ENCODE measurements around the gene SMPDL3A.

Gene SMPDL3A

GRCh38 chr6:122780114-122780513, 8.9 kb upstream of the SMPDL3A start:
- H3K9ac ChIP-seq (ENCODE audit: low read depth, low read length) = no peak overlapping the region
- no peak overlapping the region for H3K27ac ChIP-seq (ENCODE audit: low read length)
- no peak for ATAC-seq (ENCODE audit: insufficient read depth, low read depth)
- no peak overlapping the region for H2AFZ ChIP-seq (ENCODE audit: low read depth, low read length)
- no peak for DNase-seq
- no peak overlapping the region for H3K4me3 ChIP-seq (ENCODE audit: low read depth in 1 of 2, low read length in 2 of 2)
- no peaks in the 10 kb centered on the region for H3K4me1 ChIP-seq (ENCODE audit: insufficient read depth, low read length)
- TF ChIP-seq EZH2 (IDR thresholded peaks at IDR 0.05; ENCODE audit: borderline replicate concordance, low read depth, low read length, severe bottlenecking) (no peak), CTCF (IDR thresholded peaks at IDR 0.05; ENCODE audit: borderline replicate concordance, extremely low read depth, low read length, poor library complexity, severe bottlenecking) (no peak)
- H3K27me3 ChIP-seq (ENCODE audit: insufficient read depth, low read length, poor library complexity) = peaks cover 19% of the 10 kb centered on the region
- H4K20me1 ChIP-seq (ENCODE audit: insufficient read depth, low read length) = no peaks in the 10 kb centered on the region
- no peaks in the 10 kb centered on the region for H3K79me2 ChIP-seq (ENCODE audit: insufficient read depth, low read length)
- no peak overlapping the region for H3K4me2 ChIP-seq (ENCODE audit: insufficient read depth, low read length)
- H3K36me3 ChIP-seq (ENCODE audit: insufficient read depth, low read length) = no peaks in the 10 kb centered on the region
- no peaks in the 10 kb centered on the region for H3K9me3 ChIP-seq (ENCODE audit: insufficient read depth, low read length, severe bottlenecking)

DNA sequence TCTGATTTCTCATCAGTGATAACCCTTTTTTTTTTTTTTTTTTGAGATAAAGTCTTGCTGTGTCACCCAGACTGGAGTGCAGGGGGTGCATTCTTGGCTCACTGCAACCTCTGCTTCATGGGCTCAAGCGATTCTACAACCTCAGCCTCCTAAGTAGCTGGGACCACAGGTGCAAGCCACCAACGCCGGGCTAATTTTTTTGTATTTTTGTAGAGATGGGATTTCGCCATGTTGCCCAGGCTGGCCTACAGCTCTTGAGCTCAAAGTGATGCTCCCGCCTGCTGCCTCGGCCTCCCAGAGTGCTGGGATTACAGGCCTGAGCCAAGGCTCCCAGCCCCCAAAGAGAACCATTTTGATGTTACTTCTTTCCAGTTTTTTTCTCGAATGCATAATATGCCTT, 7.3 kb upstream of the SMPDL3A start:
- Histone ChIP-seq H3K9ac (ENCODE audit: low read depth, low read length) (no peak overlapping the region), H4K20me1 (ENCODE audit: insufficient read depth, low read length) (no peaks in the 10 kb centered on the region), H3K36me3 (ENCODE audit: insufficient read depth, low read length) (no peaks in the 10 kb centered on the region), H2AFZ (ENCODE audit: low read depth, low read length) (no peak overlapping the region), H3K9me3 (ENCODE audit: insufficient read depth, low read length, severe bottlenecking) (no peaks in the 10 kb centered on the region), H3K27me3 (ENCODE audit: insufficient read depth, low read length, poor library complexity) (peaks cover 19% of the 10 kb centered on the region), H3K4me3 (ENCODE audit: low read depth in 1 of 2, low read length in 2 of 2) (no peak overlapping the region), H3K27ac (ENCODE audit: low read length) (no peak overlapping the region), H3K79me2 (ENCODE audit: insufficient read depth, low read length) (no peaks in the 10 kb centered on the region), H3K4me2 (ENCODE audit: insufficient read depth, low read length) (no peak overlapping the region), H3K4me1 (ENCODE audit: insufficient read depth, low read length) (no peaks in the 10 kb centered on the region)
- TF ChIP-seq EZH2 (IDR thresholded peaks at IDR 0.05; ENCODE audit: borderline replicate concordance, low read depth, low read length, severe bottlenecking) (no peak), CTCF (IDR thresholded peaks at IDR 0.05; ENCODE audit: borderline replicate concordance, extremely low read depth, low read length, poor library complexity, severe bottlenecking) (no peak)
- ATAC-seq (ENCODE audit: insufficient read depth, low read depth) (no peak), DNase-seq (no peak)

GRCh38 chr6:122783401-122783800, 5.7 kb upstream of the SMPDL3A start:
- no peaks in the 10 kb centered on the region for H4K20me1 ChIP-seq (ENCODE audit: insufficient read depth, low read length)
- no peaks in the 10 kb centered on the region for H3K4me1 ChIP-seq (ENCODE audit: insufficient read depth, low read length)
- H3K4me2 ChIP-seq (ENCODE audit: insufficient read depth, low read length) = no peak overlapping the region
- DNase-seq (no peak), ATAC-seq (ENCODE audit: insufficient read depth, low read depth) (no peak)
- H3K36me3 ChIP-seq (ENCODE audit: insufficient read depth, low read length) = no peaks in the 10 kb centered on the region
- no peak overlapping the region for H3K9ac ChIP-seq (ENCODE audit: low read depth, low read length)
- no peak for TF ChIP-seq CTCF (IDR thresholded peaks at IDR 0.05; ENCODE audit: borderline replicate concordance, extremely low read depth, low read length, poor library complexity, severe bottlenecking)
- no peak for TF ChIP-seq EZH2 (IDR thresholded peaks at IDR 0.05; ENCODE audit: borderline replicate concordance, low read depth, low read length, severe bottlenecking)
- H3K27ac ChIP-seq (ENCODE audit: low read length) = no peak overlapping the region
- H2AFZ ChIP-seq (ENCODE audit: low read depth, low read length) = no peak overlapping the region
- no peaks in the 10 kb centered on the region for H3K9me3 ChIP-seq (ENCODE audit: insufficient read depth, low read length, severe bottlenecking)
- H3K4me3 ChIP-seq (ENCODE audit: low read depth in 1 of 2, low read length in 2 of 2) = no peak overlapping the region
- peaks cover 14% of the 10 kb centered on the region for H3K27me3 ChIP-seq (ENCODE audit: insufficient read depth, low read length, poor library complexity)
- H3K79me2 ChIP-seq (ENCODE audit: insufficient read depth, low read length) = no peaks in the 10 kb centered on the region

- no peak for TF ChIP-seq CTCF (IDR thresholded peaks at IDR 0.05; ENCODE audit: borderline replicate concordance, extremely low read depth, low read length, poor library complexity, severe bottlenecking)
- TF ChIP-seq EZH2 (IDR thresholded peaks at IDR 0.05; ENCODE audit: borderline replicate concordance, low read depth, low read length, severe bottlenecking) = no peak
- Histone ChIP-seq H3K9me3 (ENCODE audit: insufficient read depth, low read length, severe bottlenecking) (no peaks in the 10 kb centered on the region), H3K4me1 (ENCODE audit: insufficient read depth, low read length) (no peaks in the 10 kb centered on the region)
Observed at GRCh38 chr6:122785891-122786290, 3.2 kb upstream of the SMPDL3A start.

More at GRCh38 chr6:122785891-122786290, 3.2 kb upstream of the SMPDL3A start:
- no peak overlapping the region for H3K4me2 ChIP-seq (ENCODE audit: insufficient read depth, low read length)
- ATAC-seq (ENCODE audit: insufficient read depth, low read depth) (no peak), DNase-seq (no peak)
- H3K79me2 ChIP-seq (ENCODE audit: insufficient read depth, low read length) = no peaks in the 10 kb centered on the region
- H3K36me3 ChIP-seq (ENCODE audit: insufficient read depth, low read length) = no peaks in the 10 kb centered on the region
- no peaks in the 10 kb centered on the region for H4K20me1 ChIP-seq (ENCODE audit: insufficient read depth, low read length)
- H3K27ac ChIP-seq (ENCODE audit: low read length) = no peak overlapping the region
- H3K9ac ChIP-seq (ENCODE audit: low read depth, low read length) = no peak overlapping the region
- no peak overlapping the region for H2AFZ ChIP-seq (ENCODE audit: low read depth, low read length)
- H3K27me3 ChIP-seq (ENCODE audit: insufficient read depth, low read length, poor library complexity) = no peaks in the 10 kb centered on the region
- no peak overlapping the region for H3K4me3 ChIP-seq (ENCODE audit: low read depth in 1 of 2, low read length in 2 of 2)

All from DND-41 (cell line).